Measurements from ENCODE around the gene TCIRG1. TPM values are rescaled to one million over a fixed set of nuclear protein-coding genes. Genes with fewer than 3 reads are reported as not detected.

The TCIRG1 gene
- total RNA-seq, 2 experiments from 2014 or later, result 167 to 175 TPM

DNA sequence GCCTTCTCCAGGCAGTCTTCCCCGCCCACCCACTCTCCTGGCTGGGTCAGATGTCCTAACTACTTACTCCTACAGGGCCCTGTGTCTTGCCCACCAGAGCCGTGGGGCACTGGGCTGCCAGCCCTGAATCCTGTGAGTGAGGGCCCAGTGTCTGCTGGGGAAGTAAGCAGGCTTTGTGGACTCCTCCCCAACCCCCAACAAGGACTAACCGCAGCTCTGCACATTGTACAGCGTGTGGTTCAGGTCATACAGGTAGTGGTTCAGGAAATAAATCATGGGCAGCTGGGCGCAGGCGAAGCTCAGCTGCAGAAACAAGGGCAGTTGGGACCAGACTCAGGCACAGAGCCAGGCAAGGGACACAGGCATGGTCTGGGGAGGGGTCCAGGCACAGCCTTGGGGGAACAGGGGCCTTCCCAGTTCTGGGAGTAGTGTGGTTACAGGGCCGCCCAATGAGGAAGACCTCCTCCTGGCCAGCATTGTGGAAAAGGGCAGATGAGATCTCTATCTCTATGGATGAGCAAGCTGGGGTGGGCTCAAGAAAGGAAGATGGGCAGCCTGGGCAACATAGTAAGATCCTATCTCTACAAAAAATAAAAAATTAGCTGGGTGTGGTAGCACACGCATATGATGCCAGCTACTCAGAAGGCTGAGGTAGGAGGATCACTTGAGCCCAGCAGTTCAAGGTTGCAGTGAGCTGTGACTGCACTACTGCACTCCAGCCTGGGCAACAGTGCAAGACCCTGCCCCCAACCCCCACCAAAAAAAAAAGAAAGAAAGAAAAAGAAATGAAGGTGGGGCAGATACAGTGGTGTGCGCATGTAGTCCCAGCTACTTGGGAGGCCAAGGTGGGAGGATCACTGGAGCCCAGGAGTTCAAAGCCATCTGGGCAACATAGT, 40.4 kb upstream of the TCIRG1 start:
- no peak overlapping the region for H3K4me3 Mint-ChIP-seq
- ChIA-PET CTCF (interaction anchor here (0.9 to 1.1 kb wide), 2 partner anchors 43 to 642 kb away, joined by 3 to 4 read pairs; no protein-coding TSS in a partner anchor), POLR2A (no interaction called here)
- H3K9me3 Mint-ChIP-seq, result no peaks in the 10 kb centered on the region
- intact Hi-C loops (cut with micrococcal nuclease), result no loop called here
- no peaks in the 10 kb centered on the region for H3K27me3 Mint-ChIP-seq
- H3K4me1 Mint-ChIP-seq (ENCODE audit: low read depth), result peaks cover 28% of the 10 kb centered on the region
- no peak overlapping the region for H3K27ac Mint-ChIP-seq
- peak; percentile 39 for DNase-seq
- peaks cover 2% of the 10 kb centered on the region for H3K36me3 Mint-ChIP-seq

DNA sequence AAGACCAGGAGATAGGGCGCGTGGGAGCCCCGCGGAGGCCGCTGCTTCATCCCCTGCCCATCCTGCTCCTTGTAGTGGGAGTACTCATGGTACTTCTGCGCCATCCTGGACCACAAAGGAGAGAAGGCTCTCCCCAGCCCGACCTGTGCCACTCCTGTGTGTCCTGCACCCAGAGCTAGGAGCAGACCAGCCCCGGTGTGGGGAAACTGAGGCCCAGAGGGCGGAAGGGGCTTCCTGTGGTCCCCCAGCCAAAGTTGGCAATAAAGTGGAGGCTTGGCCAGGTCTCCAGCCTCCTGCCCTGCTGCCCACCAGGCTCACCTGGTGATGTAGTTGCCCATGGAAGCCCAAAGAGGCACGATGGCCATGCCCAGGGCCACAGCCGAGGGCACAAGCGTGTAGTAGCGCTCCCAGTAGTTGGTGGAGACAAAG, 39.6 kb upstream of the TCIRG1 start:
- H3K27ac Mint-ChIP-seq, result no peak overlapping the region
- ChIA-PET CTCF (interaction anchor here (0.9 to 1.1 kb wide), 2 partner anchors 44 to 643 kb away, joined by 3 to 4 read pairs; no protein-coding TSS in a partner anchor), POLR2A (no interaction called here)
- peaks cover 26% of the 10 kb centered on the region for H3K4me1 Mint-ChIP-seq (ENCODE audit: low read depth)
- intact Hi-C loops (cut with micrococcal nuclease), result no loop called here
- H3K27me3 Mint-ChIP-seq, result no peaks in the 10 kb centered on the region
- H3K9me3 Mint-ChIP-seq, result no peaks in the 10 kb centered on the region
- no peak for DNase-seq
- peaks cover 2% of the 10 kb centered on the region for H3K36me3 Mint-ChIP-seq
- H3K4me3 Mint-ChIP-seq, result no peak overlapping the region

DNA sequence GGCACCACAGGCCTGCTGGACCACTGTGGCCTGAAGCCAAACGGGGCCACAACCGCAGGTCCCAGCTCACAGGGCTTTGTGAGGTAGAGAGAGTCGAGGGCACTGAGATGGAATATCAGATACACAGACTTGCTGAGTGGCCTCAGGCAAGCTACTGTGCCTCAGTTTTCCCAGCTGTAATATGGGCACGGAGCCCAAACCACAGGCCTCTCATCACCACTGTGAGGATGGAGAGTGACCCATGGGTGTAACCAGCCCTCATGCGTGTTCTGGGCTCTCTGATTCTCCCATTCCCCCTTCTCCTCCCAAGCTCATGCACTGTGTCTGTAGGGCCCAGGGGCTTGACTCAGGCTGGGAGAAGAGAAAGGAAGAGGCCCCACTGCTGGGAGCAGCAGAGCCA, 39.1 kb upstream of the TCIRG1 start:
- H3K27me3 Mint-ChIP-seq, result no peaks in the 10 kb centered on the region
- H3K4me1 Mint-ChIP-seq (ENCODE audit: low read depth), result peaks cover 27% of the 10 kb centered on the region
- H3K4me3 Mint-ChIP-seq, result no peak overlapping the region
- no peak overlapping the region for H3K27ac Mint-ChIP-seq
- intact Hi-C loops (cut with micrococcal nuclease), result loop anchor here (5.0 kb wide), 1 partner anchor 38 kb away; the partner anchor contains the start of gene TCIRG1
- peaks cover 2% of the 10 kb centered on the region for H3K36me3 Mint-ChIP-seq
- no peak for DNase-seq
- ChIA-PET POLR2A (no interaction called here), CTCF (no interaction called here)
- no peaks in the 10 kb centered on the region for H3K9me3 Mint-ChIP-seq

DNA sequence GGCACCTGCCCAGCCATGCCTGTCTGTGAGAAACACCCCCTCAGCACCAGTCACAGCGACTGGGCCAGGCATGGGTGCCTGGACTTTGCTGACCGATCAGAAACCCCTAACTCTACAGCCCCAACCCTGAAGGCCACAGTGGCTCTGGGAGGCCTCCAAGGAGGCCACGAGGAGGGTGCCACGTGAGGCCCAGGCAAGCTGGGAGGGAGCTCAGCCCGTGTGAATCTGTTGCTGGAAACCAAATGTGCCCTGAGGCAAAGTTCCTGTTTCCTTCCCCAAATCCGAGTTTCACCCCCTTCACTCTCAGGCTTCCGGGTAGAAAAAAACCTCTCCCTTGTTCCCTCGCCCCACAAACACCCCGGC, 36.3 kb upstream of the TCIRG1 start:
- H3K4me1 Mint-ChIP-seq (ENCODE audit: low read depth), result peaks cover 22% of the 10 kb centered on the region
- ChIA-PET POLR2A (no interaction called here), CTCF (interaction anchor here (0.7 kb wide), 1 partner anchor 9 kb away, joined by 4 read pairs; no protein-coding TSS in a partner anchor)
- DNase-seq, result no peak
- H3K4me3 Mint-ChIP-seq, result peak overlapping the region; percentile 74
- no peaks in the 10 kb centered on the region for H3K36me3 Mint-ChIP-seq
- no peak overlapping the region for H3K27ac Mint-ChIP-seq
- no peaks in the 10 kb centered on the region for H3K27me3 Mint-ChIP-seq
- no peaks in the 10 kb centered on the region for H3K9me3 Mint-ChIP-seq
- intact Hi-C loops (cut with micrococcal nuclease), result loop anchor here (5.0 kb wide), 1 partner anchor 35 kb away; the partner anchor contains the start of gene TCIRG1

DNA sequence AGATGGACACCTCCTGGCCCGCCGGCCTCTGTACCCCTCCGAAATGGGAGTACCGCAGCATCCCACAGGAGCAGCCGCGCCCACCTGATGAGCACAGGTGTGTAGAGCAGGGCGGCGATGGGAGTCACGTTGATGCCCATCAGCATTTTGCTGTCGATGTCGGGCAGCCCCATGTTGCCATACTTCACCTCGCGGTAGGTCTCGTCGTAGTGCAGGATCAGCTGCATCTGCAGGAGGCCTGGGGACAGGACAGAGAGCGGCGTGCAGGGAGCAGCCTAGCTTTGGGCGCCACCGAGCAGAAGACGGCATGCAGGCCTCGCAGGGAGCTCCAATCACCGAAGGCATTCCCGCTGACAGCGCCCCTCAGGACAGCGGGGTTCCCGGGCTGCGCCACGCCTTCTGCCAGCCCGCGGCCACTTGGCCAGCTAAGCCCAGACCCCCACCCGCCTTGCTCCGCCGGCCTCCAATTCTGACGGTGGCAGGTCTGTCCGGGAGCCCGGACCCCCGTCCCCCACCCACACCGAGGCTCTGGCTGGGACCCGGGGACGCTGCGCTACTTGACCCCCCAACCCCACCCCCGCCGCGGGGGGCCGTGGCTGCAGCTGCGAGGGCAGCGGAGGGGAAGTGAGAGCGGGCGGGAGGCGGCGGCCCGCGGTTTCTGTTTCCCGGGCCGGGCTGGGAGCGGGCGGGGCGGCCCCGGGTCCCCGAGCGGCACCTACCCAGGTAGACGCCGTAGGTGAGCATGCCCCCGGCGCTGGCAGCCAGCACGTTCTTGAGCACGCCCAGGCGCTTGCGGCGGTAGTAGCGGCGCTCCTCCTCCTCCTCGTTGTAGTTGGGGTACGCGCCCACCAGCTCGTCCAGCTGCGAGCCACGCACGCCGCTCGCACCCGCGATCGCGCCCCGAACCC, 35.6 kb upstream of the TCIRG1 start:
- ChIA-PET CTCF (interaction anchor here (0.7 kb wide), 1 partner anchor 9 kb away, joined by 4 read pairs; no protein-coding TSS in a partner anchor), POLR2A (no interaction called here)
- Mint-ChIP-seq H3K36me3 (no peaks in the 10 kb centered on the region), H3K9me3 (no peaks in the 10 kb centered on the region), H3K27ac (no peak overlapping the region), H3K27me3 (no peaks in the 10 kb centered on the region), H3K4me3 (peak overlapping the region; percentile 74), H3K4me1 (ENCODE audit: low read depth) (peaks cover 18% of the 10 kb centered on the region)
- intact Hi-C loops (cut with micrococcal nuclease), result loop anchor here (5.0 kb wide), 1 partner anchor 34 kb away; the partner anchor contains the start of gene TCIRG1
- DNase-seq, result peak; percentile 52

DNA sequence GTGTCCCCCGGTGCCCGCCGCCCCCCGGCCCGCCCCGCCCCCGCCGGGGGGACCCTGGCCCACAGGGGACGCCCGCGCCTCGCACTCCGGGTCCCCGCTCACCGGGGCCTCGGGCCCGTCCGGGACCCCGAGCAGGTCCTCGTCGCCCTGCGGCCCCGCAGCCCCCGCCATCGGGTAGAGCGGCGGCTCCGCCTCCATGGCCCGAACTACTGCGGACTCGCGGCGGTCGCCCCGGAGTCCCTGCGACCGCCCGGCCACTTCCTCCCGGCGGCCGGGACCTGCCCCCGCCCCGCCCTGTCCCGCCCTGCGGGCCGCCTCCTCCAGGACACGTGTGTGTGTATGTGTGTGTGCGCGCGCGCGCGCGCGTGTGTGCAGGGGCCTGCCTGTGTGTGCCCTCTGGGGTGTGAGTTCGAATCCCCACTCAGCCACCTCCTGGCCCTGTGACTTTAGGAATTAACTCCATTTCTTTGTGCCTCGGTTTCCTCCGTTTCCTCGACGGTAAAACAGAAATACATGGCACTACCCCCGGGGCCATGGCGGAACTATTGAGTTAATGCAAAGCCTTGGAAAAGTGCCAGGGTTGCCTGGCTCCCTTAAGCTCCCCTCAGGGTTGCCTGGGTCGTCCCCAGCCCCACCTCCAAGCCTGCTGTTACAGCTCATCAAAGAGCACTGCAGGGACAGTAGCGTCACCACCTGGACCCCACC, 34.8 kb upstream of the TCIRG1 start, which contains the start of gene UNC93B1:
Gene UNC93B1, minus strand, starts transcription at position 252 of the 705 bp plus-strand sequence. Its CDS starts 54 bp downstream, at position 198.
- Mint-ChIP-seq H3K9me3 (no peaks in the 10 kb centered on the region), H3K4me3 (peak within 1 kb of the TSS; percentile 76), H3K4me1 (ENCODE audit: low read depth) (peaks cover 15% of the 10 kb centered on the region), H3K27ac (no peak within 1 kb of the TSS), H3K27me3 (no peaks in the 10 kb centered on the region), H3K36me3 (no peaks in the 10 kb centered on the region)
- ChIA-PET POLR2A (no interaction called here), CTCF (no interaction called here)
- DNase-seq, result peak; percentile 91
- intact Hi-C loops (cut with micrococcal nuclease), result loop anchor here (5.0 kb wide), 1 partner anchor 33 kb away; the partner anchor contains the start of gene TCIRG1

DNA sequence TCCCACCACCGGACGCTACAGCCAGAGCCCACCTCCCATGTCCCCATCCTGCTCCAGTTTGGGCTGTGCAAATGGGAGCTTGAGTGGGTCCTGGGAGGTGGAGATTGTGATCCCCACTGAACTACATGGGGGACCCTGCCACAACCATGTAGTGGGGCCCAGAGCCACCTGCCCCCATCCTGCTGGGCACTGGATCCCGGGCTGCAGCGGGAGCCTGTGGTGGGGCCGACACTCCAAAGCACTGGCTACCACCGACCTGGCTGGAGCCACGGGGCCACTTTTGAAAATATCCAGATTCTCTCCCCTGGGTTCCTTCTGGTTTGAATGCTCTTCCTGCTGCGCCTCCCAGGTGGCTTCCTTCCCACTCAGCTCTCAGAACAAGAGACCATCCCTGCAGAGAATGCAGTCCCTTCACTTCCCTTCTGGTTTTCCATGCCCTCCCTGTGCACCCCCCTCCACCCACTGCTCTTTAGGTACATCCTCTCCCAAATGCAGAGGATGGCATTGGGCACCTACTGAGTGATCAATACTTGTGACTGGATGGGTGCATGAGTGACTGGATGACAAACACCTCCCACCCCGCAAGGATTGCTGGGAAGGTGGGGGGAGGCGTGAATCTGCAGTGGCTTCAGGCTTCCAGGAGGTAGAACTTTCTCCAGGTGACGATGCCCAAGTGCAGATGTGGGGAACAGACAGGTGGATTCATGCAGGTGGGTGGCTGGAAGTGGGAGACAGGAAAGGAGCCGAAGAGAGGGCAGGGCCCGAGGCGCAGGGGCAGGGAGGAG, 34.1 kb upstream of the TCIRG1 start:
- no peak for DNase-seq
- Mint-ChIP-seq H3K27ac (no peak overlapping the region), H3K4me3 (peak overlapping the region; percentile 76), H3K9me3 (no peaks in the 10 kb centered on the region), H3K36me3 (no peaks in the 10 kb centered on the region), H3K4me1 (ENCODE audit: low read depth) (peaks cover 15% of the 10 kb centered on the region), H3K27me3 (no peaks in the 10 kb centered on the region)
- ChIA-PET CTCF (no interaction called here), POLR2A (no interaction called here)
- intact Hi-C loops (cut with micrococcal nuclease), result loop anchor here (5.0 kb wide), 1 partner anchor 33 kb away; the partner anchor contains the start of gene TCIRG1

DNA sequence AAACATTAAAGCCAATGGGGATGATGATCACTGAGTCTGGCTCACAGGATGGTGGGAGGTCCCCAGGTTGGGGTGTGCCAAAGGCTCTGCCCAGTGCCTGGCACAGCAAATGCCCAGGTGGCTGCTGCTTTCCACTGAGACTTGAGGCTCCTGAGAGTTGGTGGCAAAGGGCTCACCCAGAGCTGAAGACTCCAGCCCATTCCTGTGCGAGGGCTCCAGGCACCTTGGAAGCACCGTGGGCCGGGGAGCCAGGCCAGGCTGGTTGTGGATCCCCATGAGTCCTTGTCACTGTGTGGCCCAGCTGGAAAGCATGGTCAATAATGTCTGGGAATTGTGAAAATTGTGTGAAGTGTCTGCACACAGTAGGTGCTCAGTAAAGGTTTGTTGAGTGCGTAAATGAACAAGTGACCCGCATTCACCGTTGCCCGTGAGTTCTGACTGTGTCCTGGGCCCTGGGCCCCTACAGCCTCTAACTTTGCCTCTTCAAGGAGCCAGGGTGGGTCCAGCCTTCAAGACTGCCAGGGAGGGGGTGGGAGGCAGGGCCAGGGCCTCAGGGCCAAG, 32.1 kb upstream of the TCIRG1 start:
- H3K4me3 Mint-ChIP-seq, result no peak overlapping the region
- no peaks in the 10 kb centered on the region for H3K9me3 Mint-ChIP-seq
- POLR2A ChIA-PET, result no interaction called here
- no peak overlapping the region for H3K27ac Mint-ChIP-seq
- H3K4me1 Mint-ChIP-seq (ENCODE audit: low read depth), result peaks cover 15% of the 10 kb centered on the region
- H3K36me3 Mint-ChIP-seq, result no peaks in the 10 kb centered on the region
- no peaks in the 10 kb centered on the region for H3K27me3 Mint-ChIP-seq
- DNase-seq, result no peak
- intact Hi-C loops (cut with micrococcal nuclease), result no loop called here
- CTCF ChIA-PET, result no interaction called here

DNA sequence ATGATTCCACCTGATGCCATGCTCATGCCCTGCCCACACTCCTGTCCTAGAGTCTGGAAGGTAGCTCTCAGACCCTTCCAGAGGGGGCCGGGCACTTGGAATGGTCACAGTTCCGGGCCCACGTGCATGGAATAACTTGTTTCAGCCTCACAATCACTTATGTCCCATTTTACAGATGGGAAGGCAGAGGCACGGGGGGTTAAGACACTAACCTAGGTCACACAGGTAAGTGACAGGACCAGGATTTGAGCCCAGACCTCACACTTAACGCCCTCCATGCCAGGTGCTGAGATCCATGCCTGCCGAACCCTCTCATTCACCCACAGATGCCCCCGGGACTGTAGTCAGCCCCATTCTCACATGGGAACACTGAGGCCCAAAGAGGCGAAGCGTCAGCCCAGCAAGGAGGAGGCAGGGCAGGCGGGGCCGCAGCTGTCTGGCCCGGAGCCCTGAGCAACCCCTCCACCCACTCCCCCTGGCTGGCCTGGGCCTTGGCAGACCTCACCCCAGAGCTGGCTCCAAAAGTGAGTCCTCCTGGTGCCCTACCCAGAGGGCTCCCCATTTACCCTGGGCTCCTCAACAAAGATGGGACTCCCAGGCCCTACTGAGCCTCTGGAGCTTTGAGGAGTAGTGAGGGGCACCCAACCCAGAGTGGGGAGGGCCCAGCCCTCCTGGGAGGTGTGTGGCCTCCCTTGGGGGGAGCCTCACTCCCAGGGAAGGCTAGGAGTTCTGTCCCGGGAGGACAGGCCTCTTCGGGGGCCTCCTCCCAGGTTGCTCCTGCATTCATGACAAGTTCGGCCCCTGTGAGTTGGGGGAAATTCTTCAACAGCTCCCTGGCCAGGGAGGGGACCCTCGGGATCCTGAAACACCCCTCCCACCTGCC, 31.1 kb upstream of the TCIRG1 start:
- no peak overlapping the region for H3K27ac Mint-ChIP-seq
- intact Hi-C loops (cut with micrococcal nuclease), result no loop called here
- peaks cover 1% of the 10 kb centered on the region for H3K27me3 Mint-ChIP-seq
- DNase-seq, result no peak
- ChIA-PET CTCF (no interaction called here), POLR2A (no interaction called here)
- H3K36me3 Mint-ChIP-seq, result no peaks in the 10 kb centered on the region
- H3K4me1 Mint-ChIP-seq (ENCODE audit: low read depth), result peaks cover 9% of the 10 kb centered on the region
- H3K4me3 Mint-ChIP-seq, result no peak overlapping the region
- no peaks in the 10 kb centered on the region for H3K9me3 Mint-ChIP-seq

All from activated CD4-positive, alpha-beta memory T cell treated with anti-CD3 and anti-CD28 coated beads for 36 hours (primary cell).